Anterior cingulate cortex (tissue), 58 donors: ENCODE data around the gene ASCL5.

ENCODE experiments used
- DNase-seq, 58 donors: peaks; one replicate each; lab custom pipeline; 2025; lab: John Stamatoyannopoulos, UW

Gene ASCL5

DNA sequence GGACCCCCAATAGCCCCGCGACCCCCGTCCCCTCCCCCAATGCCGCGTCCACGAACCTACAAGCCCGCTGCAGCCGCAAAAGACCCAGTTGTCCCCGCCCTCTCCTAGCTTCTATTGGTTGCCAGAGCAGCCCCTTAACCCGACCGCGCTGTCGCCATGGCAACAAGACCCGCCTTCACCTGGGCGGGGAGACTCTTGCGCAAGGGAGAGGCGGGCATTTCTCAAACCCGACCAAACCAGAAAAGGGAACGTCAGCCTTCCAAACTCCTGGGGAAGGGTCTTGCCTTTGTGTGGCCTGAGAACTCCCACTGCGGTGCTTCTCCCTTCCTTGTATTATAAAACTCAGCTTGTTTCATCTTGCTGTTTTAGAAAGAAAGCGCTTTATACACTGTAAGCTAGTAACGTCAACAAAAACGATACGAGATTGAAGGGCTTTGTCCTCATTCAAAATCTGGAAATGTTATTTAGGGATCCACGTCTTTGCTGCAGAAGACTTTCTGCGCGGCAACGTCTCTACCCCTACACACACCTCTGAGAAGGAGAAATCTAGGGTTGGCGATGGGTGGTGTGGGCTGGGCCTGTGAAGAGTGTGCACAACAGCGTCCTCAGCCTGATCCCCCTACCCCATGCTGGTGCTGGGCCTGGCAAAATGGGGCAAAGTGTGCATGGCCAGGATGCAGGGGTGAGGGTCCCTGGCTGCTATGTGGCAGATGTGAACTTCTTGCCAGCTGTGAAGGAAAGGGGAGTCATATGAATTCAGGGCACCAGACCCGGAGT, 27.6 kb upstream of the ASCL5 start, which contains the start of gene TMEM9:
TMEM9 (minus strand) TSS at position 86 of the 777 bp plus-strand sequence. CDS start 551 bp downstream, outside the sequence.
- DNase-seq: peak; percentile 76 to 98 (median 93)

GRCh38 chr1:201153474-201154388, 26.7 kb upstream of the ASCL5 start:
- DNase-seq: peak in 10 of 58 donors; percentile 25 to 84 (median 74)

GRCh38 chr1:201149400-201149799, 22.4 kb upstream of the ASCL5 start:
- DNase-seq: no peak

DNA sequence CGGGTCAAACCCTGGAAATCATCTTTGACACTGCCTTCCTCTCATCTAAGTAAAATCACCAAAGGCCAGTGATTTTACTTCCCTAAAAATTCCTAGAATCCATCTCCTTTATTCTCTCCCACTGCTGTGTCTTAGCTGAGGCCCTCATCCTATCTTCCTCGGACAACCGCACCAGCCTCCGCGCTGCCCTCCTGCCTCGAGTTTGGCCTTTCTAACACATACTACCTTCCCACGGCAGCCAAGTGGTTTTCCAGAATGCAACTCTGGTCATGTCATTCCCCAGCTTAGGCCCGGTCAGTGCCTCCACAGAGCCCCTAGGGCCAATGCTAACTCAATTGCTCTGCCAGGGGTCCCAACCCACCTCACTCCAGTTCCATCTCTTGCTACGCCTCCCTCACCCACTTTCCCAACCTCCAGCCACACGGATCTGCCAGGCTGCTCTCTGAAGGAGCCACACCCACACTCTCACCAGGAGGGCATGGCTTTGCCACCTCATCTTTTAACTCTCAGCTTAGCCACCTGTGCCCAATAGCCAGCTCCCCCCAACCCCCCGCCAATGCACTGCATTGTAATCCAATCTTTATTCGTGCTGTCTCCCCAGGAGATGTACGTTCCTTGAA, 20.5 kb upstream of the ASCL5 start:
- DNase-seq: no peak

DNA sequence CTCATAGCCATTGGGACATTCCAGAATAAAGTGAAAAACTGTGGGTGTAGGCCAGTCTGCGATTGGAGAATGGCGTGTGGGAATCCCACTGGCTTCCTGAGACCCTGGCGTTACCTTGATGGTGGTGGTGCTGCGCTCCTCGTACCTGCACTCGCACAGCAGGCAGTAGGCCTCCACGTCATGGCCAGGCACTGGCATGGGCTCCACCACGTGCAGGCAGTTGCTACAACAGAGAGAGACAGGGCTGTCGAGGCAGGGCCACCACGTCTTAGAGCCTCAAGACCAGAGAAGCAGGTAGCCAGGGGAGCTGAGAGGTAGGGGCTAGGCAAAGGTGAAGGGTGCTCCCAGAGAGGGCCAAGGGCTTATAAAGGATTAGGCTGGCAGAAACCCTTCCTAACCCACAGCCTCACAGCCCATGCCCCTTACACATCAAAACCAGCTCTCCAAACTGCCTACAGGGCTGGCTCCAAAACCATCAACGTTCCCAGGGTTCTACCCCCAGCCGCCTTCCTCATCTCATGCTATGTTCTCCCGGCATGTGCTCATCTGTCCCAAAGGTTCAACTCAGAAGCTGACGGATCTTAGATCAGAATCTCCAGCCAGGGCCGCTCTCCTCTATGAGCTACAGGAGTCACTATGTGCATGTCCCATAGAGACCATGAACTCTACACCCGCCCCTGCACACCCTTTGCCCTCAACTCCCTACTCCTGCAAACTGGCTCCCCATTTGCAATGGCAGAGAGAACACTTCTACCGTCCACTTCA, 19.8 kb upstream of the ASCL5 start:
- no peak for DNase-seq

DNA sequence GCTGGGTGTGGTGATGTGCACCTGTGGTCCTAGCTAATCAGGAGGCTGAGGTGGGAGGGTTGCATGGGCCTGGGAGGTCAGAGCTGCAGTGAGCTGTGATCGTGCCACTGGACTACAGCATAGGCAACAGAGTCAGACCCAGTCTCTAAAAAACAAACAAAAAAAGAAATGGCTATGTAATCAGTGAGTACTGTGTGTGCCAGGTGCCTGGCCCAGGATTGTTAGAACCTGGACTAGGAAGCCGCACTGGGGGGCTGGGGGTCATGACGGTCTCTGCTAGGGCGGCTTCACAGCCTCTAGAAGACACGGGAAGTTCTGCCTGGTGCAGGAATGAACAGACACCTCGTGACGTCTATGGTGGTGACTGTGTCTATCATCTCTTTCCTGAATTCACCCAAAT, 18.8 kb upstream of the ASCL5 start:
- DNase-seq: no peak

DNA sequence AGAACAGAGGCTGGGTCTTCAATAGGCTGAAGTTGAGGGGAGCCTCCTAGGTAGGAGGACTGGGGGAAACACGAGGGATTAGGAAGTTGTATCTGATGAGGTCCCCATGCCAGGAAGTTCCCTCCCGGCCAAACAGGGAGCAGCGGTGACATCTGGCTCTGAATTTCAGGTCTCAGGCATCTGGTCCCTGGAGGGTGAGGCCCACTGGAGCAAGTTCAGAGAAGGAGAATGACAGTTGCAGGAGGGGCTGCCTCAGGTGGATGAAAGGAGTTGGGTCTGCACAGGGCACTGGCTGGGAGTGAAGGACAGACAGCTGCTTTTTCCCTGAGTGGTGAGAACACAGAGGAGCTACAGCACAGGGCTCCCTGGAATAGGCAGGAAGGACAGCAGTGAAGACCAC, 18.1 kb upstream of the ASCL5 start:
- no peak for DNase-seq

GRCh38 chr1:201144701-201145100, 17.7 kb upstream of the ASCL5 start:
- DNase-seq: no peak

DNA sequence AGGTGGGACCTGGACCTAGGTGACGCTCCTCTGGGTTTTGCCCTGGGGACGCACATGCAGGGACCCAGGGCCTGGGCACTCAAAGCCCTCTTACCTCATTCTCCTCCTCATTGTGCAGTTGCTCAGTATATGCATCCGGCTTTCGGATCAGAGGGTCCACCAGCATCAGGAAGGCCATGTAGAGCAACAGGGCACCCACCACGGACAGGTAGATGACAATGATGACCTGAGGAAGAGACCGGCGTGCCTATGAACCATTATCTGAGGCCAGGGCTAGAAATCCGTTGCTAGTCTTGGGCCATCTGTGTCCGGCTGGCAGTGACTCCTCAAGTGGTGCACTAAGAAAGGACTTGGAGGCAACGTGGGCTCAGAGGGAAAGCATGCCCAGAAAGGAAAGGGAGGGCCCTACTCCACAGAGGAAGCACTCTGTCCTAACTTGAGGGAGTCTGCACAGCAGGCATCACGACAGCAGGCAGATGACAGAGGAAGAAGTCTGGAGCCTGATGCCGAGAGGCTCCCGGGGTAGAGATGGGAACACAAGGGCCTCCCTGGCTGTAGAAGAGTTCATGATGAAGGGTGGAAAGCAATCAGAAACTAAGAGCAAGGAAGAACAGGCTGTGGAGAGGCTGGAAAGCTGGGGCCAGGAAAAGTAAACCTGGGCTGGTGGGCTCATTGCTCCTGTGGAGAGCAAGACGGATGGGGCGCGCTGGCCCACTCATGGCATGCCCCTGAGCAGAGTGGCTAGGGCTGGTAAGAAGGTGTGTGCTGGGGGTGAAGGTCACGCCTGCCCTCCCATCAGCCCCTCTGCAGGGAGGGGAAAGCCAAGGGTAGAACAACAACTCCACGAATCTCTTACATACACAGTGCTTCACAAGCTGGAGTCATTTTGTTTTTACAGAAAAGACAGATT, 17.0 kb upstream of the ASCL5 start:
- peak in 20 of 58 donors; percentile 5 to 43 (median 20) for DNase-seq

- no peak for DNase-seq
These were observed 16.1 kb upstream of the ASCL5 start for GRCh38 chr1:201142849-201143725.

- DNase-seq: peak in 12 of 58 donors; percentile 3 to 24 (median 12)
These were observed 15.2 kb upstream of the ASCL5 start for GRCh38 chr1:201142011-201142848.

GRCh38 chr1:201141418-201141817, 14.4 kb upstream of the ASCL5 start:
- no peak for DNase-seq

DNA sequence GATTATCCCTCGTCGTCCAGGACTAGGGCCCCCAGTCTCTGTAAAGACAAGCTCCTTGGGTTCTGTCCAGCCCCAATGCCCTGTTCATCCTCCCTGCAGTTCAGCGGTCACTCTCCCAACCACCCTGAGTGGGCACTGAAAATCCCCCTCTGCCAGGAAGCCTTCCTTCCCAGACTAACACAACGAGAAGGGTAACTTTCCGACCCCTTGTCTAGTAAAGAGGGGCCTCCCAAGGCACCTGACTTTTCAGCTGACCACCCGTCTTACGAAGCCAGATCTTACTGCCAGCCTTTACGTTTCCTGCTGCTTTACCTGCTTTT, 13.9 kb upstream of the ASCL5 start:
- DNase-seq: no peak

DNA sequence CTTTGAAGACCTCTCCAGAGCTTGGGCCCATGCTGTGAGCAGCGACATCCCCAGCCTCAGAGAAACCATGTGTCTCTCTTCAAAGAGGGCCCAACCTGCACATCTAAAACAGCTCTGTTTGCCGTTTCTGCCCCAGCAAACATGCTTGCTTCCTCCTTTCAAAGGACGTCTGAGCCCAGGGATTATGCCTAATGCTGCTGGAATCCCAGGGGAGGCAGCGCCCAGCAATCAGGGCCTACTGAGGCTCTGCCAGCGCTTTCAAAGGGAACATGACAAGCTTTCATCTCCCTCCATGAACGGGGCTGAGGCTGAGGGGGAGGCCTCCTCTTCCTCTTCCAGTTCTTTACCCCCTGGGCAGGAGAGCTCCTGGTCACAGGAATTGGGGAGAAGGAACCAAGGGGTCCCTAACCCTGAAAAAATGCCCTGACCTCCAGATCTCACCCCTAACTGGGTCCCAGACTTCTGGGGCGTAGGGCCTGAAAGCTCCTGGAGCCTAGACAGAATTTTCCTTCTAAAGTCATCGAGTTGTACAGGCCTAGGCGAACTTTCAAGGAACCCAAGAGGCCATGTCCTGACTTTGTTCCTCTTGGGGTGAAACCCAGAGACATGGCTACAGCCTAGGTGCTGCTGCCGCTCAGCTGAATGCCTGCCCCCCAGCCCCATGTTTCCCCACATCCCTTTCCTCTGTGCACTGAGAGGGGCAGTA, 13.4 kb upstream of the ASCL5 start:
- no peak for DNase-seq

DNA sequence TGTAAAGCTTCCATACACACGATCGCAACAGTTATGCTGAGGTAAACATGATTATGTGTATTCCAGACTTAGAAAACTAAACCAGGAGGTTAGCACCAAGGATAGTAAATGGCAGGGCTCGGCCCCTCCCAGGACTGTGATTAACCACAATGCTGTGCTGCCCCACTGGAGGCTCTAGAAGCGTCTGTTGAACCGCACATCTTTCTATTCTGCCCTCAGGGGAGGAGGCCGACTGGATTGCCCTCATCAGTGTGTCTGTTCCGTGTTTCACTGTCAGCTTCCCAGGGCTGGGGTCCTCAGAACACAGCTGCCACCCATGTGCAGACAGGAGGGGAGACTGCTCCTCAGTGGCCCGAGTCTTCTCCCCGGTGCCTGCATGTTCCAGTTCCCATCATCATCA, 12.8 kb upstream of the ASCL5 start:
- DNase-seq: no peak

DNA sequence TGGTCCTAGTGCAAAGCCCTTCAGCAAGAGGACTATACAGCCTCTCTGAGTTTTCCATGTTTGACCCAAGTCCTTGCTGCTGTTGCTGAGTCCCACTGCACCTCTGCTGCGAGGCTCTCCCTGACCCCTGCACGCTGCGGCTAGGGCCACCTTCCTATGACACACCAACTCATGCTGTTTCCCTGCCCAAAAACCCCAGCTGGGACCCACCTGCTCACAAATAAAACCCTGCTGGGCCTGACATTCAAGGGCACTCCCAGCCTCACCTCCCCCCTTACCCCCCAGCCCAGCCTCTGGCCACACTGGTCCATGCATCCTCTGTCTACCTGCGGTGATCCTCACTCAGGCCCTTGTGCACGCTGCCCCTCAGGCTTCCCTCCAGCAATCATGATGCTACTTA, 12.3 kb upstream of the ASCL5 start:
- DNase-seq: no peak
